ENCODE results near the gene ACTR2.

- TF ChIP-seq CTCF (IDR thresholded peaks at IDR 0.05) (no peak), EP300 (IDR thresholded peaks at IDR 0.05) (no peak), POLR2A (IDR thresholded peaks at IDR 0.05) (no peak)
Measured at GRCh38 chr2:65252640-65253039, 25.0 kb downstream of the ACTR2 start.
